ENCODE results near the gene GATA5.

GATA5 gene

DNA sequence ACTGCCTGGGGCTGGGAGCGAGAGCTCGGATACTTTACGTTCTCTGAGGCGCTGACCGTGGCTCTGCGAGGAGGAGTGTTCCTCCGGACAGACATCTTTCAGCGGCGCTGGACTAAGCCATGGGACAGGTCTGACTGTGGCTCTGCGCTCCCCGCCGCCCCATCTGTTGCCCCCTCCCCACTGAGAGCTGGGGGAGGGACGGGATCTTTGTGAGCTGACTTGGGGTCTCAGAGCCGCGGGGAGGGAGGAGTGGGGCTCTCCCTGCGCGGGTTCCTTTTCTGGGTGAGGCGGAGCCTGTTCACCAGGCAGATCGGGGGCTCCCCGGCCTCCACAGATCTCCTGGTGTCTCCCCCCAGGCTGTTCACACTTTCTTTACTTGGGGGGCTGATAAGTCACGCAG is 11.3 kb upstream of the GATA5 start:
- DNase-seq = no peak

DNA sequence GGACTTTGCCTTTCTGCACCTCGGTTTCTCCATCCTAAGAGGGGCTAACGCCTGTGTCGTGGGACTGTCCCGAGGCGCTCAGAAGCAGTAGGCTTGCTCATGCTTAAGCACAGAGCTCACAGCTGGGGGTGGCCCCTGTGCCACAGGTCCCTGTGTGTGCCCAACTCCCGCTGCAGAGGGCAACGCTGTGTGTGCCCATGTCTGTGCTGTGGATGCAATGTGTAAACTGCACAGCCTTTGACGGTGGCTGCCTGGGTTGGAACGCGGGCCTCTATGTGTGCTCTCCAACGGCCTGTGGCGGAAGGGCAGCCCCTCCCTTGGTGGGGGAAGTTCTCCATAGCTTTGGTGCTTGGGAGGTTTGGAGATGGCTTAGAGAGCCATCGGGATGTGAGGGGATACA is 10.7 kb upstream of the GATA5 start:
- no peak for DNase-seq

GRCh38 chr20:62485701-62486089 is 9.9 kb upstream of the GATA5 start:
- DNase-seq = no peak

- no peak for DNase-seq
Measured at GRCh38 chr20:62485062-62485700, 9.4 kb upstream of the GATA5 start.

- no peak for DNase-seq
Measured at GRCh38 chr20:62484478-62484877, 8.7 kb upstream of the GATA5 start.

DNA sequence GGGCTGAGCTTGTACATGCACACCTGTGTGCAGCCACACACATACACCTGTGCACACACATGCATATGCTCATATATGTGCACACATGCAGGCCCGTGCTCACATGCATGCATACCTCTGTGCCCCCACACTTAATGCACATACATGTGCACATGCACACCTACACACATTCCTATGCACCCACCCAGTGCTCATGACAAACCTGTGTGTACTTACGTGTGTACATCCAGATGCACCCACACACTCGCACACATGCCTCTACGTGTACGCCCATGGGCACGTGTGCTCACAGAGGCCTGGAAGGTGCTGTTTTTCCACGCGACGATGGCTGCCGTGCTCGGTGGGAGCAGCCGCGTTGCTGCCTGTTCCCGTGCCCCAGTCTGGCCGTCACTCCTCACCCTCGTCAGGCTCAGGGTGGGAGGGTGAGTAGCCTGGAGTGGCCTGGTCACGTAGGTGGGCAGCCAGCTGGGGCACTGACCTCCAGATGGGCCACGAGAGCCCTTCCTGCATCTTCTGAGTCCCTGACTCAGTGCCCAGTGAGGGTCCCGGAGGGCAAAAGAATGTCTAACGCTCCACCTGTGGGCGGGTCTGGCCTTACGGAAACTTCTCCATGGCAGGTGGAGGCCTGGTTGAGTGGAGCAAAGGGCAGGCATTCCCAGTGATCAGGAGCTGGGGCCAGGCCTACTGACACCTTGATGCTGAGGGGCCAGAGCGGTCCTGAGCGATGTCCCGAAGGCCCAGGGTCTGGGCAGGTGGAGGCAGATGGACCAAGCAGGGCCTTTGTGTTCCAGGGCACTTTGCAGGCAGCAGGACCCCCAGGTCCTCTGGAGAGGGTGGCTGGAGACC is 8.0 kb upstream of the GATA5 start:
- DNase-seq = no peak

DNA sequence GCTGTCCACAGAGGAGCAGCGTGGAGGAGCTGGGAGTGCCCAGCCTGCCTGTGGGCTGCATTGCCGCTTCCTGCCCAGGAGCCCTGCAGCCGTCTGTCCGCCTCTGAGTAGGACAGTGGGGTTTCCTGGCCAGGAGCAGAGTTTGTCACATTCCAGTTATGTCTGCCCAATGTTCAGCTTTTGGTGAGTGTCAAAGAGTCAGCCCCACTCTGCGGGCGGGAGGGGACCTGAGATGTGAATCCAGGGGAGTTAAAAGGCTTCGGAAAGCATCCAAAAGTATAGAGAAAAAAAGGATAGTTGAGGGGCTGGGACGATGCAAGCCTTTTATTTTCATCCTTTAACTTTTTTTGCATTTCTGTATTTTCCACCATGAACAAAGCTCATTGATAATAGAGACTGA is 7.2 kb upstream of the GATA5 start:
- no peak for DNase-seq

DNA sequence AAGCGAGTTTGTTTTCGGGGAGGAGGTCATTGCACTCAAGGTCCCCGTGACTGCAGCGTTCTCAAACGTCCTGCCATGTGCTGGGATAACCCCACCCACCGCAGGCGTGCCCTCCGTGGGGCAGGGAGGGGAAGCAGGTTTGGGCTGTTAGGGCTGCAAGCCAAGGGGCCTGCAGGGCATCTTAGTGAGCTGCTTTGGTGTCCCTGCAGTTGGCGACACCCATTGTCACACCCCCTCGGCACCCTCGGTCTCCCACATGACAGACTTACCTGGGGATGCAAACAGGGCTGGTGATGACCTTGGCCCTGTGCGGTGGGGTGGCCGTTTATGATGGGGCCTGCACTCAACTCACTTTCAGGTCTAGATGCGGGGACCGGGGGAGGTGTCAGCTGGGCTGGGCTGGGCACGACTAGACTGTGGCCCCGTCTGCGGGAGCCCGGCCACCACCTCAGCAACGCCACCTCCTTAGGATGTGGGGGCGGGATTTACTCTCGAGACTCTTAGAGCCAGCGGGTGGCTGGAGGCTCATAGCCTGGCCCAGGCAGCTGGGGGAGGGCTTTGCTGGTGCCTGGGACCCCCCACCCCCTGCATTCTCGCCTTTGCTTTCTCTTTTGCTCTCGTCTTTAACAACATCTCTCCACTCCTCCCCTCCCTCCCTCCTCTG is 6.5 kb upstream of the GATA5 start:
- no peak for DNase-seq

- no peak for DNase-seq
Measured at GRCh38 chr20:62481425-62482145, 5.8 kb upstream of the GATA5 start.

DNA sequence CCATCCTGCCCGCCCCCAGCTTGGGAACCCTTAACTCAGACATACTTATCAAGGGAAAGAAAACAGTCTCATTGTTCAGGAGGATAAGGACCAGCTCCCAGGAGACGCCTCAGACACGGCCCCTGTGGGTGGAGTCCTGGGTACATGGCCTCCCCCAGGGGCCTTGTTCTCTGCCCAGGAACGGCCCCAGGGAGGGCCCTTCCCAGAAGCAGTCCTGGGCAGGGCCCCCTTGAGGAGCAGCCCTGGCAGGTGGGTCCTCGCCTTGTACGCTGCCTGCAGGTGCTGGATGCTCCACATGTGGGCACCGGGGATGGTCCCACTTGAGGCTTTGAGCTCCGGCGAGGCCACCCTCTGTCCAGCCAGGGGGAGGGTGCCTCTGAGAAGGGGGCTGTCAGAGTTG is 4.5 kb upstream of the GATA5 start:
- no peak for DNase-seq

- DNase-seq = no peak
Measured at GRCh38 chr20:62479656-62480055, 3.9 kb upstream of the GATA5 start.

GRCh38 chr20:62479156-62479555 is 3.4 kb upstream of the GATA5 start:
- DNase-seq = no peak

- no peak for DNase-seq
Measured at GRCh38 chr20:62477669-62478455, 2.1 kb upstream of the GATA5 start.

DNA sequence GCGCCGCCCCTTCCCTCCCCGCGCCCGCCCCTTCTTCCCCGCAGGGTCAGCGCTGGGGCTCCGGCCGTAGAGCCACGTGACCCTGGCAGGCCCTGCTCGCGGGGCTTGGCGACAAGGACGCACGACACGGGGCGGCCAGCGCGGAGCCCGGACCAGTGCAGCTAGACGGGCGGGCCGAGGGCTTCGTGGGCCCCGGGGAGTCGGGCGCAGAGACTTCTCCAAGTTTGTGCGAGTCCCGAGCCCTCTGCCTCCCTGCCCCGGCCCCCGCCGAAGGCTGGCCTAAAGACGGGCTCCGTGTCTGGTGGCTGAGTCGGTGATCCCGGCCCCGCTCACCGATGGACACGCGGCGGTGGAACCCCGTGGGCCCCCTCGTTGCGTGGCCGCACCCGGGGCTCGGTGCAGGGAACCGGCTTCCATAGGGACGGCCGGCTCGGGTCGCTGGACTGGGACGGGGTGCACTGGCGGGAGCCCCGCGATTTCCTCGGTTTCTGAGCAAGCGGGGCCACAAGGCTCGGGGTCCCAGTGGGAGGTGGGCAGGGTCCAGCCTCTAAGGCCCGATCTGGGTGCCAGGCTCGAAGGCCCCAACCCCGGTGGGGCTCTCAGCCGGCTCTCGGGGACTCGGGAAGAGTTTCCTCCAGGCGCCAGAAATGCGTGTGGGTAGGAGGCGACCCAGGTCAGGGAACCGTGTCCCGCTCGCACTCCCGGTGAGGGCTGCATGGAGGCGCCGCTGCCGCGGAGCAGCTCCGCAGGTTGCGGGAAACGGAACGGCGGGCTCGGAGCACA is 452 bp upstream of the GATA5 start:
- DNase-seq = no peak

DNA sequence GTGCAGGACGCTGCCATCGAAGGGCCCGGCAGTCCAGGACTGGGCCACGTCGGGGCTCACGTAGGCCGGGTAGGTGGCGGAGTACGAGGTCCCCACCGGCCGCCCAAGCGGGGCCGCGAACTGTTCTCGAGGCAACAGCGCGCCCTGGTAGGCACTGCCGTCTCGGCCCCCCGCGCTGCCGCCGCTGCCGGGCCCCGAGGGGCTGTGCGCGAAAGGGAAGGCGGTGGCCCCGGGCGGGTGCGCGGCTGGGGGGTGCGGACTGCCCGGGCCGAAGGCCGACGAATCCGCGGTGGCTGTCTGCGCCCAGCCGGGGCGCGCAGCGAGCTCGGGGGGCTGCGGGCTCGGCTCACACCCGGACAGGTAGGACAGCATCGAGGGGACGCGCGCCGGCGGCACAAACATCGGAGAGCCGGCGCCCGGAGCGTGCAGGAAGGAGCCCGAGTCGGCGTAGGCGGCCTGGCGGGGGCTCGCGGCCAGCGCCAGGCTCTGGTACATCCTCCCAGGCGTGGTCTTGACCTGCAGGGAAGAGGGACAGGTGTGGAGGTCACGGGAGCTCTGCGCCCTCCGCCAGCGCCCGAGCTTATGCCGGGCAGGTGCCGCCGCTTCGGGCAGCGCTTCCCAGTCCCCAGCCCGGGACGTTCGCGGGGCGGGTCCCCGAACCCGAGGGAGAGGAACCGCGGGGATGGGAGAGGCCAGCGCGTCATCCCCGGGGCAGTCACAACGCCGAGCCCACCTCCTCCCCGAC is 596 bp downstream of the GATA5 start:
- DNase-seq = no peak

DNA sequence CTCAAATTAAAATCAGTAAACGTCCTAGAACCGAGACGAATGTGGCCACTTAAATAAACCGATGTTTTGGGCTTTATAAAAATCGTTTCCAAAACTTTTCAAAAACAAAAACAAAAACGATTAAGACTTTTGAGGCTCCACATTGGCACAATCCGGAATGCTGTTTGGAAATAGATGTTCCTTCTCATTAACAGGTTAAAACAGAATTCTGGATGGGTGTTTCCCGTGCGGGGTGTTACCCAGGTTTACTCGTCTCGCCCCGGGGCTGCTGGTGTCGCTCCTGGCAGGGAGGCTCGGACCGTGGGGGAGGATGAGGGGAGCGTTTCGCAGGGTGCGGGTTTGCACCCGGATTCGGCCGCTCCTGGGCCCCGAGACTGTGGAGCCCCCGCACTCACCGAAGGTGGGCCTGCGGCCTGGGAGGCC is 1.2 kb downstream of the GATA5 start:
- no peak for DNase-seq

- no peak for DNase-seq
Measured at GRCh38 chr20:62473717-62474603, 1.8 kb downstream of the GATA5 start.

DNA sequence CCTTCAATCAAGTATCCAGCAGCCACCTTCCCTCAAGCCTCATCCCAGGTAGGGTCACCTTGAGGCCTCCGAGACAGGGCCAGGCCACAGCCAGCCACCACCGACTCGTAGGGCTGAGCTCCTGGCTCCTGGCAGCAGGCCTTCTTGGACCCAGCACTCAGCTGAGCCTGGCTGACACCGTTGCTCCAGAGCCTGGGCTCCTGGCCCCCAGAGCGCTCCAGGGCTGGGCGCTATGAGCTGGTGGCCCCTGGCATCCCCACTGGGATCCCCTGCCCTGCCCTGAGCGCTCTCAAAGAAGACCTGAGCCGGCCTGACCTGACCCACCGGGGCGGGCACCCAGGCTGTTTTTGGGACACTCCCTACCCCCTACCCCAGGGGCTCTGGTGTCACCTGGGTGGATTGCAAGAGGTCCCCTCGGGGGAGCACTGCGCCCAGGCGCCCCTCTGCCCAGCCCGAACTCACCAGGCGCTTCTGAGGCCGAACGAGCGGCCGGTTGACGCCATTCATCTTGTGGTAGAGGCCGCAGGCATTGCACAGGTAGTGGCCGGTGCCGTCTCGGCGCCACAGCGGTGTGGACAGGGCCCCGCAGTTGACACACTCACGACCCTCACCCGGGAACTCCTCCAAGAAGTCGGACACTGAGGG is 2.7 kb downstream of the GATA5 start:
- no peak for DNase-seq

Measured in fibroblast of skin of back (primary cell).